GM23248 (cell line): ENCODE measurements around the gene KATNAL1.

Experiments used
- EZH2 ChIP-seq: fragments of 200-600 bp; sonication (generic); IDR thresholded peaks from 2 replicates; pipeline ENCODE4 v1.6.1; 2018; ENCODE audit warnings: antibody characterized with exemption, mild to moderate bottlenecking; ENCODE audit not compliant: insufficient read depth, poor library complexity, severe bottlenecking
- EZH2phosphoT487 ChIP-seq: fragments of 200-600 bp; sonication (generic); IDR thresholded peaks from 2 replicates; pipeline ENCODE4 v1.6.1; 2018; ENCODE audit warnings: antibody characterized with exemption, moderate library complexity, mild to moderate bottlenecking, low read depth; ENCODE audit not compliant: insufficient read depth

DNA sequence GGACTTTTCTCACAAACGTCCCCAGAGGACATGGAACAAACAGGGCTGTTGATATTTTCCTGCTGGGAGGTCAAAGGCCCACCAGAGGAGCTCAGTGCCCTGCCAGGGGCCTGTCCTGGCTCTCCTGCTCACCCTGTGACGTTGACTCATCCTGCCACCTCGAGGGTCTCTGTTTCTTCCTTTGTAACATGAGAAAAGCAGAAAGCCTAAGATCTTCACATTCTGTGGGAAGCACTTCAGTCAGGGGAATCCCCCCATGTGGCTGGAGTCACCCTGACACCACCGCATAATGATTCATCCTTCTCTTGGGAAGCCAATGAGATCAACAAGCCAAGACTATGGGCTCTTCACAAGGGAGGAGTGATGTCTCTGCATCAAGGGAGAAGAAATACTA, 147.9 kb downstream of the KATNAL1 start:
- TF ChIP-seq EZH2phosphoT487 (no peak), EZH2 (no peak)
